GM19467 (cell line): ENCODE data around the gene NHERF1.
A peak's percentile ranks its signal among the peaks of the same experiment; 100 is the strongest.

ENCODE experiments used
- ATAC-seq: cut with Tn5 transposase; IDR thresholded peaks from one replicate; pipeline ENCODE4 v1.9.1; 2021; ENCODE audit warnings: mild to moderate bottlenecking, moderate library complexity; ENCODE audit not compliant: unreplicated experiment

Gene NHERF1

GRCh38 chr17:74732042-74732867 lies 16.2 kb upstream of the NHERF1 start:
- ATAC-seq = no peak

GRCh38 chr17:74733365-74734122 lies 14.9 kb upstream of the NHERF1 start:
- no peak for ATAC-seq

- ATAC-seq = no peak
Measured at GRCh38 chr17:74734256-74734655, 14.2 kb upstream of the NHERF1 start.

- ATAC-seq = no peak
Measured at GRCh38 chr17:74736513-74737298, 11.7 kb upstream of the NHERF1 start, which contains the start of gene RAB37. TSS of gene RAB37 (plus strand) at chr17:74737256. CDS start at chr17:74737273, 17 bp downstream.

- no peak for ATAC-seq
Measured at GRCh38 chr17:74737299-74738050, 11.0 kb upstream of the NHERF1 start.

- ATAC-seq = peak; percentile 39
Measured at GRCh38 chr17:74738051-74738996, 10.1 kb upstream of the NHERF1 start.

GRCh38 chr17:74739227-74739831 lies 9.1 kb upstream of the NHERF1 start:
- ATAC-seq = no peak

GRCh38 chr17:74740173-74740572 lies 8.3 kb upstream of the NHERF1 start:
- no peak for ATAC-seq

GRCh38 chr17:74740641-74741387 lies 7.6 kb upstream of the NHERF1 start:
- no peak for ATAC-seq

- ATAC-seq = no peak
Measured at GRCh38 chr17:74742153-74742515, 6.3 kb upstream of the NHERF1 start.

- ATAC-seq = no peak
Measured at GRCh38 chr17:74742978-74743545, 5.4 kb upstream of the NHERF1 start.

GRCh38 chr17:74743755-74744154 lies 4.7 kb upstream of the NHERF1 start:
- ATAC-seq = no peak

GRCh38 chr17:74744349-74744713 lies 4.1 kb upstream of the NHERF1 start:
- ATAC-seq = no peak

- no peak for ATAC-seq
Measured at GRCh38 chr17:74744714-74745547, 3.5 kb upstream of the NHERF1 start.

- no peak for ATAC-seq
Measured at GRCh38 chr17:74745548-74746177, 2.8 kb upstream of the NHERF1 start.

GRCh38 chr17:74746376-74746775 lies 2.1 kb upstream of the NHERF1 start:
- ATAC-seq = no peak

GRCh38 chr17:74746922-74747321 lies 1.5 kb upstream of the NHERF1 start:
- ATAC-seq = no peak
